ENCODE results near the gene XG. TPM values are rescaled to one million over a fixed set of nuclear protein-coding genes. Genes with fewer than 3 reads are reported as not detected.
"Not testable (repeated sequence)": the region's sequence is repeated elsewhere in the genome, so short reads cannot be mapped to it uniquely, and the experiment has no call there.

The XG gene
- total RNA-seq, 2 donors from 2014 or later: 0.51 to 1.3 TPM

DNA sequence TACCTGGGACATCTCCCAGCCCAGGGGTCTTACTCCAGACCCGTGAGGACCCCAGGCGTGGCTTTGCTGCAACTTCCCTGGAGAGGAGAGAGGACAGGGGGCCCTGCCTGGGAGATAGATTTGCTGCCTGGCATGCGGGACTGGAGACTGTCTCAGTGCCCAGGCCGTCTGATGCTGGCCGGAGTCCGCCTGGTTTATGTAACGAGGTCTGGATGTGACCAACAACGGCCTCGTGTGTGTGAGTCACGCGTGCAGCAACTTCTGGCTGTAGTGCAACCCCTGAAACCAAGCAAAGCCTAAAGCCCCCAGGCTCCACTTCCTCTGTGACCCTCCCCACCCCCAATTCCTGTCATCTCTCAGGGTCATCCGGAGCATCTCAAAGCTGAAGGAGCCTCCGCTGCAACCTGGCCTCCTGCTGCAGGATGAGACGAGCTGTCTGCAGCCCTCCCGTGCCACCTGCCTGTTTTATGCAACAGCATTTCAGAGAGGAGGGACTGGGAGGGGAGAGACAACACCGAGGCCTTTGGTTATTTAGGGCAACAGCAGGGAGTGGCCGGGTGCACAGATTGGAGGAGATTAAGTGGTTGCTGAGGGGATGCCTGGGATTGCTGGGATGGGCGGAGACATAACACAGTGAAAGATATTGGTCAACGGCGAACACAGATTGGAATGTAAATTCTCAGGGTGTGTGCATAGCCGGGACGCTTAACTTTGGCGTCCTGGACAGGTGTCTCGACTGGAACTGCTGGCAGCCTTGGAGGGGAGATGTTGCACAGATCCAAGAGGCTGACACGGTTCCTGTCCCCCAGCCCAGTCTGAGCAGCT, 16.0 kb downstream of the XG start:
- no peak overlapping the region for H3K4me3 ChIP-seq
- H3K27ac ChIP-seq: no peak overlapping the region
- no peaks in the 10 kb centered on the region for H3K27me3 ChIP-seq
- no peaks in the 10 kb centered on the region for H3K36me3 ChIP-seq
- no peaks in the 10 kb centered on the region for H3K4me1 ChIP-seq
- peak; percentile 62 for DNase-seq (ENCODE audit: low spot score)
- no peaks in the 10 kb centered on the region for H3K9me3 ChIP-seq
- TF ChIP-seq, protein P1, sequence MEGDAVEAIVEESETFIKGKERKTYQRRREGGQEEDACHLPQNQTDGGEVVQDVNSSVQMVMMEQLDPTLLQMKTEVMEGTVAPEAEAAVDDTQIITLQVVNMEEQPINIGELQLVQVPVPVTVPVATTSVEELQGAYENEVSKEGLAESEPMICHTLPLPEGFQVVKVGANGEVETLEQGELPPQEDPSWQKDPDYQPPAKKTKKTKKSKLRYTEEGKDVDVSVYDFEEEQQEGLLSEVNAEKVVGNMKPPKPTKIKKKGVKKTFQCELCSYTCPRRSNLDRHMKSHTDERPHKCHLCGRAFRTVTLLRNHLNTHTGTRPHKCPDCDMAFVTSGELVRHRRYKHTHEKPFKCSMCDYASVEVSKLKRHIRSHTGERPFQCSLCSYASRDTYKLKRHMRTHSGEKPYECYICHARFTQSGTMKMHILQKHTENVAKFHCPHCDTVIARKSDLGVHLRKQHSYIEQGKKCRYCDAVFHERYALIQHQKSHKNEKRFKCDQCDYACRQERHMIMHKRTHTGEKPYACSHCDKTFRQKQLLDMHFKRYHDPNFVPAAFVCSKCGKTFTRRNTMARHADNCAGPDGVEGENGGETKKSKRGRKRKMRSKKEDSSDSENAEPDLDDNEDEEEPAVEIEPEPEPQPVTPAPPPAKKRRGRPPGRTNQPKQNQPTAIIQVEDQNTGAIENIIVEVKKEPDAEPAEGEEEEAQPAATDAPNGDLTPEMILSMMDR (IDR thresholded peaks at IDR 0.05): no peak

DNA sequence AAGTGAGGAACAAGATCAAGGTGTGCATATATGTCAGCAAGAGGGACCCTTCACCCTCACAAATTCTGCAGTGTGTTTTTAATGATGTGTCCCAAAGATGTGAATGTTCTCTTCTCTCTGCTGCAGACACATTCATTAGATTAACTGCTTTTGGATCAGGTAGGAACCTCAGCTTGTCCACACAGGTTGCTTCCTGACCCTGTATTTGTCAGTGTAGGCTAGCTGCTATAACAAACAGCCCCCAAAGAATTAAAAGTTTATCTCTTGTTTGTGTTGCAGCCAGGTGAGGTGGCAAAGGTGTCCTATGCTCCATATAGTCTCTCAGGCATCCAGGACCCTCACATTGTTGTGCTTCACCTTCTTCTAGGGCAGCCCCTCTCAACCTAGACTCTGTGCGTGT, 17.8 kb downstream of the XG start:
- Histone ChIP-seq H3K27ac (no peak overlapping the region), H3K36me3 (no peaks in the 10 kb centered on the region), H3K4me3 (no peak overlapping the region), H3K9me3 (peaks cover 0 to 6% of the 10 kb centered on the region in 2 donors), H3K4me1 (no peaks in the 10 kb centered on the region), H3K27me3 (no peaks in the 10 kb centered on the region)
- TF ChIP-seq, protein P1 (IDR thresholded peaks at IDR 0.05): no peak
- DNase-seq (ENCODE audit: low spot score): no peak

DNA sequence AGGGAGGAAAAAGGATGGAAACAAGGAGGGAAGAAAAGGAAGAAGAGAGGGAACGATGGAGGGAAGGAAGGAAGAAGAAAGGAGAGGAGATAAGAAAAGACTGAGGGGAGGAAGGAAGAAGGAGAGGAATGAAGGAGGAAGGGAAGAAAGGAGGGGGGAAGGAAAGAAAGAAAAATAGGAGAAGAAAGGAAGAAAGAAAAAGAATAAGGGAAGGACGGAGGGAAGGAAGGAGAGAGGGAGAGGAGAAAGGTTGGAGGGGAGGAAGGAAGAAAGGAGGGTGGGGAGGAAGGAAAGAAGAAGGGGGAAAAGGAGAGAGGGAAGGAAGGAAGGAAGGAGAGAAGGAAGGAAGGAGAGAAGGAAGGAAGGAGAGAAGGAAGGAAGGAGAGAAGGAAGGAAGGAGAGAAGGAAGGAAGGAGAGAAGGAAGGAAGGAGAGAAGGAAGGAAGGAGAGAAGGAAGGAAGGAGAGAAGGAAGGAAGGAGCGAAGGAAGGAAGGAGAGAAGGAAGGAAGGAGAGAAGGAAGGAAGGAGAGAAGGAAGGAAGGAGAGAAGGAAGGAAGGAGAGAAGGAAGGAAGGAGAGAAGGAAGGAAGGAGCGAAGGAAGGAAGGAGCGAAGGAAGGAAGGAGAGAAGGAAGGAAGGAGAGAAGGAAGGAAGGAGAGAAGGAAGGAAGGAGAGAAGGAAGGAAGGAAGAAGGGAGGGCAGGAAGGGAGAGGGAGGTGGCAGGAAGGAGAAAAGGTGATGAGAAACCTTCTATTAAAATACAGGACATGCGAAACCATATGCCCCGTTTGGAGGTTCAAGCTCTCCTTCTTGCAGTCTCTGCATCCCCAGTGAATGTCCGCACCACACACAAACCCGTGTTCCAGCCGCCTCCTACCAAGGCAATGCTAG, 21.6 kb downstream of the XG start:
- H3K9me3 ChIP-seq: peaks cover 0 to 12% of the 10 kb centered on the region in 2 donors
- H3K36me3 ChIP-seq; H3K4me3 ChIP-seq; H3K27me3 ChIP-seq; H3K27ac ChIP-seq; DNase-seq (ENCODE audit: low spot score); H3K4me1 ChIP-seq: not testable (repeated sequence)

DNA sequence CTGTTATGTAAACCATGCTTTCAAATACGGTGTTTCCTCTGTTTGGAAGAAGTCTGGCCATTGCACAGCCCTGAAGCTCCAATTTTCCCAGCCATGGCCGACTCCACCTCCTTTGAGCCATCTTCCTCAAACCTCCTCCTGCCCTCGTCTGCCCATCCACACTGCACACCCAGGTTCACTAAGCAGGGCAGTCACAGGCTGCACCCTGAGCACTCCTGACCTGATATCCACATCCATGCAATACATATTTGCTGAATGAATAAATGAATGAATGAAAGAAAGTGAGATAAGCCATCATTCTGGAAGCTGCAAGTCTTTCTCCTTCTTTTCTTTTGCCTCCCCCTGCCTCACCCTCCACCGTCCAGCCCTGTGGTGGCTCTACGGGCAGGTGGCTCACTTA, 22.2 kb downstream of the XG start:
- Histone ChIP-seq H3K4me1 (no peaks in the 10 kb centered on the region), H3K27me3 (no peaks in the 10 kb centered on the region), H3K9me3 (peaks cover 0 to 12% of the 10 kb centered on the region in 2 donors), H3K27ac (no peak overlapping the region), H3K4me3 (no peak overlapping the region), H3K36me3 (no peaks in the 10 kb centered on the region)
- no peak for DNase-seq (ENCODE audit: low spot score)
- TF ChIP-seq, protein P1 (IDR thresholded peaks at IDR 0.05): no peak

DNA sequence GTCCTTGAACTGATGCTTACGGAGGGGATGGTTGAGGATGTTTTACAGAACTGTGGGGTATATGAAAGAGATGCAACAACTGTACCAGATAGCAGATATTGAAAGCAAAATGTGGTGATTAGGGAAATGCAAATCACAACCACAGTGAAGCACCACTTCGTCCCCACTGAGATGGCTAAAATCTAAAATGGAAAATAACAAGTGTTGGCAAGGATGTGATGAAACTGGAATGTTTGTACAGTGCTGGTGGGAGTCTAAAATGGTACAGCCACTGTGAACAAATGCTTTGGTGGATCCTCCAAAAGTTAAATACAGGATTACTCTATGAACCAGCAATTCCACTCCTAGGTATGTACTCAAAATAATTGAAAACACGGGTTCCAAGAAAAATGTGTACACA, 22.9 kb downstream of the XG start:
- DNase-seq (ENCODE audit: low spot score): no peak
- TF ChIP-seq, protein P1 (IDR thresholded peaks at IDR 0.05): no peak
- no peaks in the 10 kb centered on the region for H3K36me3 ChIP-seq
- H3K27me3 ChIP-seq: no peaks in the 10 kb centered on the region
- H3K4me1 ChIP-seq: no peaks in the 10 kb centered on the region
- H3K9me3 ChIP-seq: peaks cover 0 to 12% of the 10 kb centered on the region in 2 donors
- no peak overlapping the region for H3K4me3 ChIP-seq
- H3K27ac ChIP-seq: no peak overlapping the region

DNA sequence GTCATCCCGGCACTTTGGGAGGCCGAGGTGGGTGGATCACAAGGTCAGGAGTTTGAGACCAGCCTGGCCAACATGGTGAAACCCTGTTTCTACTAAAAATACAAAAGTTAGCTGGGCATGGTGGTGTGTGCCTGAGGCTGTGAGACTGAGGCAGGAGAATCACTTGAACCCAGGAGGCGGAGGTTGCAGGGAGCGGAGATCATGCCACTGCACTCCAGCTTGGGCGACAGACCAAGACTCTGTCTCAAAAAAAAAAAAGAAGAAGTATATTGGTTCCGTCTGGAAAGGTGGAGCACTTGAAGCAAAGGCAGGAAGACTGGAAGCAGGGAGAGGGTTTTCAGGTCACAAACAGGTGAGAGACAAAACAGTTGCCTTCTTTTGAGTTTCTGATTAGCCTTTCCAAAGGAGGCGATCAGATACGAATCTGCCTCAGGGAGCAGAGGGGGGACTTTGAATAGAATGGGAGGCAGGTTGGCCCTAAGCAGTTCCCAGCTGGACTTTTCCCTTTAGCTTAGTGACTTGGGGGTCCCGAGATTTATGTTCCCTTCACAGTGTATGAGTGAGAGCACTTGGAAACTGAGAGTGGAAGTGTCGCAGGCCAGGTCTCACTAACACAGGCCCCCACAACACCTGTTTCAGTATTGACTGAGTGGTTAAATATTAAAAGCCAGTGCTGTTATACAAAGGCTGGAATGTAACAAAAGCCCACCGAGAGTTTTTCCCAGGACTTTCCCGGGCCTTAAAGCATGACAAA, 28.8 kb downstream of the XG start:
- H3K4me3 ChIP-seq; H3K9me3 ChIP-seq; DNase-seq (ENCODE audit: low spot score); H3K36me3 ChIP-seq; H3K4me1 ChIP-seq; H3K27me3 ChIP-seq; H3K27ac ChIP-seq: not testable (repeated sequence)

Measured in right atrium auricular region (tissue), 2 donors.